Activated CD4-positive, CD25-positive, alpha-beta regulatory T cell treated with anti-CD3 and anti-CD28 coated beads, Interleukin-2, amount 50 U/mL, for 16 hours (primary cell): Measurements from ENCODE around the gene OXLD1.

Source experiments
- DNase-seq: peaks from one replicate; pipeline ENCODE4 v3.0.0-alpha.2; 2020; ENCODE audit warnings: low read depth, low spot score

Gene OXLD1

DNA sequence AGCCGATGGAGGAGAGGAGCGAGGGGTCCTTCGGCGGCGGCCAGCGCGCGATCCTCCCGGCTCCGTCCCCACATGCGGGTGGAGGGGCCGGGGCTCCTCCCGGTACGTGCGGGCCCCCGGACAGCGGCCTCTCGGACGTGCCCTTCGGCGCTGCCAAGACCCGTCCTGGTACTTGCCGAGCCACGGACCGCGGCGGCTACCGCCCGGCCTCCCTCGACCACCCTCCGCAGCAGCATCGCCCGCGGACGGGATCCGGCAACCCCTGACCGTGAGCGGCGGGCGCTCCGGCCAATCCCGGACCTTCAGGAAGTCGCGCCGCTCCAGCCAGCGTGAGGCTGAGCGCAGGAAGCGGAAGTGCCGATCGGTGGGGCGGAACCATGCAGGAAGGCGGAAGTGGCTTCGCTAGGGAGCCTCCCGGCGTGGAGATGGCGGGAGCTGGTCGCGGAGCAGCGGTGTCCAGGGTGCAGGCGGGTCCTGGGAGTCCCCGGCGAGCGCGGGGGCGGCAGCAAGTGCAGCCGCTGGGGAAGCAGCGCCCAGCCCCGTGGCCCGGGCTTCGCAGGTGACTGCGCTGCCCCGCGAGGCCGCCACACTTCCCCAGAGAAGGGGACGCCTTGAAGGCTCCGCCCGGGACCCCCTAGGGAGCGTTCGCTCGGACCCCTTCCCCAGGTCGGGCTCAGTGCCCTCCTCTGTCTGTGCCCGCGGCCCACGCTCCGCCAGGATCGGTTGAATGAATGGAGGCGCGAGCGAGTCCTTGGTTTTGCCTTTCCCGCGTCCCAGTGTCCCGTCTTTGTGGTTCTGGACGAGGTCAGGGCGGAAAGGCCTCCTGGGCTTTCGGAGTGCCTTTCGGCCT lies at the start of gene OXLD1, which contains the start of gene CCDC137:
OXLD1 (minus strand) TSS at position 264 of the 850 bp plus-strand sequence; CDS start at position 236, 28 bp downstream.
CCDC137 (plus strand) TSS at position 396 of the 850 bp plus-strand sequence; CDS start at position 426, 30 bp downstream.
- DNase-seq: peak; percentile 88

DNA sequence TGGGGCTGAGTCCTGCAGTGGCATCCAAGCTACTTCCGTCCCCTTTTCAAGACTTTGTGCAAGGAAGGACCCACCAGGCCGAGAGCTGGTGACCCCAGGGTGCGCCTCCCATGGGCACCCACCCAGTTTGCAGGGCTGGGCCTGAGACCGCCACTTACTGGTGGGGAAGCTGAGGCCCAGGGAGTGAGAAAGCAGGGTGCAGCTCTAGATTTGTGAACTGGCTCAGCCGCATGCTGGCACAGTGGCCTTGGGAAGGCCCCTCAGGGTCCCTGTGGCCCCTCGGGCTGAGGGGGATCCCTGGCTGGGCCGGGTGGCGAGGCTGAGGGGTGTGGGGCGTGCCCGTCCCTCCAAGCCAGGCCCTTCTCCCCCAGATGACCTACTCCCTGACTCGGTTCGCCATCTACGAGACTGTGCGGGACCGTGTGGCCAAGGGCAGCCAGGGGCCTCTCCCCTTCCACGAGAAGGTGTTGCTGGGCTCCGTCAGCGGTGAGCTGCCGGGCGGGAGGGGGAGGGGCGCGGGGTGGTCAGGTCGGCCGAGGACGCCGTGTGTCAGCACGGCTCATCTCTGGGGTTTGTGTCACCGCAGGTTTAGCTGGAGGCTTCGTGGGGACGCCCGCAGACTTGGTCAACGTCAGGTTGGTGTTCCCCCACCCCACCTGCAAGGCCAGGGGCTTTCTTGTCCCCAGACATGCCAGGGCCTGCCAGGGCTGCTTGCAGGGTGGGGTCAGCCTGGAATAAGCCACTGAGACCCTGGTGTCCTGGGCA lies 48.9 kb upstream of the OXLD1 start:
- DNase-seq: no peak

DNA sequence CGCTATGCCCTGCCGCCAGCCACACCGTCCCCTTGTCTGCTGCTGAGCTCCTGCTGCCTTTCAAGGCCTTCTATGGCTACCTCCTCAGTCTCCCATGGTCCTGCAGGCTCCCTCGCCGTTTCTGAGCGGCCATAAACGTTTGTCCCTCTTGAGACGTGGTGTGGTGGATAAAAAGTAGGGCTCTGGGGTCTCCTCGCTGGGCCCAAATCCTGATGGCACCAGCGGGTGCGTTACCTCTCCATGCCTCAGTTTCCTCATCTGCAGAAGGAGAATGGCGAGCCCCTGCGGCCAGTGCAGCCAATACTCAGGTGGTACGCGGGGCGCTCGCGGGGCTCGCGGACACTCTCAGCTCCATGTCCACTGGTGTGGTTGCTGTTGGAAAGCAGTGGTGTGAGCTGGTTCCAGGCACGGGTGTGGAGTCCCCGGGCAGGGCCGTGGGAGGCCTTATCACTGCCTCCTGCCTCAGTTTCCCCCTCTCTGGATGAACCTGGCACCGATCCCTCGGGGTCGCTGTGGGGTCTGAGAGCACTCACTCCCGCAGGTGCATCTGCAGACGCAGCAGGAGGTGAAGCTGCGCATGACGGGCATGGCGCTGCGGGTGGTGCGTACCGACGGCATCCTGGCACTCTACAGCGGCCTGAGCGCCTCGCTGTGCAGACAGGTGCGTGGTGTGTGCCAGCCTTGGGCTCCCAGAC lies 48.2 kb upstream of the OXLD1 start:
- DNase-seq: no peak

DNA sequence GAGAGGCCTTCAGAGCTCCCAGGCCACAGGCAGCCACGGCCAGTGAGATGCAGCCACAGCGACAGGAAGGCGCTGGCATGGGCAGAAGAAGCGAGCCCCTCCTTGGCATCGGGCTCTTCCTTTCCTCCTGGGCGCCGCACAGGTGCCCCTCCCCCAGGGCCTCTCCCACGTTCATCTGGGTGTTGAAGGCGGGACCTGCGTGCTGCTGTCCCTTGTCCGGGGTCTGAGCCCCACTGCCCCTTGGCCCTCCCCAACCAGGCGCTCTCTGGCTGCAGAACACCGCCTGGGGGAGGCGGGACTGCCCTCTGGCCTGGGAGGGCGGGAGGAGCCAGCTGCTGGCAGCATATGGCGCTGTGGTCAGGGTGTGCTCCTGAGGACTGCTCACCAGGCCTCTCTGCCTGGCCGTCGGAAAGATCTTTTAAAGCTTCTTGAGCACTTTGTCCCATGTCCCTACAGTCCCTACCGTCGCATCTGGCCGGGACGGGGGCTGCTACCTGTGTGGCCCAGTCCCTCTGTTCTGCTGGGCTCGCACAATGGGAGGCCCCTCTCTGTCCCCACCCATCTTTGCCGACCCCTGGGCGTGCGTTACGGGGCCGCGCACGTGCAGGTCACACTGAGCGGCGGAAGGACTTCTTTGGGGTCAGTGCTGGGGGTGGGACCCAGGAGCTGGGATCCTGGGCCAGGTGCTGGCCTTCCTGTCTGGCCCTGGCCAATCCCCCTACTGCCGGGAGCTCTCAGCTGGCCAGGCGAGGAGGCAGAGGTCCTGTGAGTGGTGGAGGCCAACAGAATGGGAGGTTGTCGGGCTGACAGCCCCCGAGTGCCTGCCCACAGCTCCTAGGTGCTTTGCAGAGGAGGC lies 47.4 kb upstream of the OXLD1 start:
- DNase-seq: no peak

DNA sequence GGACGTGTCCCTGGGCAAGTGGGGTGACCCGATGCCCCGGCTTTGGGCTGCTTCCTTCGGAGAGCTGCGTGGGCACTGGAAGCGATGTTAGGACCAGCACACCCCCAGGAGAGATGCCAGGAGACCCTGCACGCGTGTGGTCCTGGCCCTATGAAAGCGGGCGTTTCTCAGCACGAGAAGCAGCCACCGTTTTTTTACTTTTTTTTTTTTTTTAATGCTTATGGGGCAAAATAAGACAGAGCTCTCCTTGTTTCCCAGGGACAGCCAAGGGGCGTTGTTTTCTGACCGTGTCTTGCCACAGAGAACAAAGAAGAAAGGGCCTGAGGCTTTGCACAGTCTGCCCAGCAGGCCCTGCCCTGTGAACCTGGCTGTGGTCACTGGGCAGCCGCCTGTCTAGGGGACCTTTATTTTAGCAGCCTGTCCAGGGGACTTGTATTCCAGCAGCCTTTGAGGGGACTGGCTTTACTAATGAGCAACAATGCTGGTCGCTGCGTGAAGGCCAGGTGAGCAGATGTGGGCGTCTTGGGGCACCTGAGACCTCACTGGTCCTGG lies 46.7 kb upstream of the OXLD1 start:
- no peak for DNase-seq

DNA sequence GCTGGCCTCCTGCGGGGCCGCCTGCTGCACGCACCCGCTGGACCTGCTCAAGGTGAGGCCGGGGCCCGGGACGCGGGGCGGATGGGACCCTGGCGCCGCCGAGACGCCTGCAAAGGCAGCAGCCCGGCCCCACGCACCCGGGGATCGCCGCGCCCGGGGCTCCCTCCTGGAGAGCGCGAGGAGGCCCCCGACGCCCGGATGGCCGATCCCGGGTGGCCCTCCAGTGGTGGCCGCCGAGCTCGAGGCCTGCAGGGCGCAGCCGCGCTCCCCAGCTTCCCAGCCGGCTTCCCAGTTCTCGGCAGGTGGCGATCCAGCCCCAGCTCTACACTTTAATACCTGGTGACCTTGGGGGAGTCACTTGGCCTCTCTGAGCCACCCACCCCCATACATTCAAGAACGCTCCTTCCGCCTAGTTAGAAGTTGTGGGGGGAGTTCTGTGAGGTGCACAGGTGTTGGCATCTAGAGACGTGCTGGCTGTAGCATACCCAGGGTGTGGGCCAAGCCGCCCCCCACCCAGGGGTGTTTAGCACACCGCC lies 46.1 kb upstream of the OXLD1 start:
- DNase-seq: no peak

GRCh38 chr17:81711814-81712467 lies 45.5 kb upstream of the OXLD1 start, which contains the start of gene SLC25A10:
TSS of gene SLC25A10 (plus strand) at chr17:81712284. CDS start at chr17:81712427, 143 bp downstream.
- peak; percentile 55 for DNase-seq

GRCh38 chr17:81710514-81711308 lies 44.3 kb upstream of the OXLD1 start:
- DNase-seq: no peak

GRCh38 chr17:81708739-81709185 lies 42.4 kb upstream of the OXLD1 start:
- DNase-seq: no peak

DNA sequence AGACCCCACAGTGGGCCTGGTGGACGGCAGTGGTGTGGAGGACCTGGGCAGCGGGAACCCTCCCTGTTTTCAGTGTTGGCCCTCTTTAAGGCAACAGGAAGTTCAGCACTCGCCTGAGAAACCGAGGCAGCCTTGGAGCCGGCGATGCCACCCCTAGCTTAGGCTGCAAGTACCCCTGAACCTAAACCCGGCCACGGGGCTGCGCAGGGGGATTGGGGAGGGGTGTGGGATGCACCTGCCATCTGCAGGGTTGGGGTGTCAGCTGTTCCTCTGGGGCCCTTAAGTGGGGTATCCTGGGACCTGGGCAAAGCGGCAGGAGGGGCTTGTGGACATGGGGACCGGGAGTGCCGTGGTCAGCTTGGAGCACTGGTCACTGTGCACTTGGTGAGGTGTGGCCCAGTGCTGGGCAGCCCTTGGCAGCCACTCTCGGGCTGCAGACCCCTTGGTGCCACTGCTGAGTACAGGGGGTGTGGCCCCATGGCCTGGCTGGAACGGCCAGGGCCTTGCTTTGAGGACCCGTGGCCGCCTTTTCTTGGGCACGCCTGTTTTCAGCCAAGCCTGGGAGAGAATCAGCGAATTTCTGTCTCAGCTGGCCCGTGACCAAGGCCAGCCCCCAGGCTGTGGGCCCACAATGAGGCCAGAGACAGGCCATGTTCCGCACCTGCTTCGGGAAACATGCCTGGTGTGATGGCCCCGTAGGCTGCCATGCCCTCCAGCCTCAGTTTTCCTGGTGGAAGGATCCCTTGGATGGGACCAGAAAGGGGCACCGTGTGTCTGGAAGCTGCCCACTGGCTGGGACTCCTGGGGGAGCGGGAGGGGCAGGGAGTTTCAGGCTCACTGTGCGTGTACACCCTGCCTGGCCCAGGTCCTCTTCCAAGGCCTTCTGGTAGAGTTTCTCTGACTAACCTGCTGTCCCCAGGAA lies 41.6 kb upstream of the OXLD1 start:
- no peak for DNase-seq

DNA sequence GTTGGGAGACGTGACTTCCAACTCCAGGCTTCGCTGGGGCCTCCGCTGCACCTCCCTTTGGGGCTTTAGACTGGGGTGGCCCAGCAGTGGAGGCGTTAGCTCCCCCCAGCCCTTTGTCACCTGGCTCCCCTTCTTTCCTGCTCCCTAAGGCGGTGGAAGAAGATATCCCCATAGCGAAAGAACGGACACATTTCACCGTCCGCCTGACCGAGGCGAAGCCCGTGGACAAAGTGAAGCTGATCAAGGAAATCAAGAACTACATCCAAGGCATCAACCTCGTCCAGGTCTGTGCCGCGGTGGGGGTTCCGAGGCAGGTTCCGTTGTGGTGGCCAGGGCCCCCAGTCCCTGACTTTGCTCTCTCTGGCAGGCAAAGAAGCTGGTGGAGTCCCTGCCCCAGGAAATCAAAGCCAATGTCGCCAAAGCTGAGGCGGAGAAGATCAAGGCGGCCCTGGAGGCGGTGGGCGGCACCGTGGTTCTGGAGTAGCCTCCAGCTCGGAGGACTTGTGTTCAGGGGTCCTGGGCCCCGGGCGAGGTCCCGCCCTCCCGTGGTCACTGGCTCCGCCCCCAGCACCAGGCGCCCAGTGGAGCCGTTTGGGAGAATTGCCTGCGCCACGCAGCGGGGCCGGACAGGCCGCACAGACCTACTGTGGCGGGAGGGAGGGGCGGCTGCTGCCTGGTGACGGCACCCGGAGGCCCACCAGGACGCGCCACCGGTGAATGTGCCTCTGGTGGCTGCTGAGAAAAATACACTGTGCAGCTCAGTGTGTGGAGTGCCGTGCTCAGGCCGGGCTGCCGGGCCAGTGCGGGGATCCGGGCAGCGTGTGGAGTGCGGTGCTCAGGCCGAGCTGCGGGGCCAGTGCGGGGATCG lies 40.6 kb upstream of the OXLD1 start:
- DNase-seq: no peak

DNA sequence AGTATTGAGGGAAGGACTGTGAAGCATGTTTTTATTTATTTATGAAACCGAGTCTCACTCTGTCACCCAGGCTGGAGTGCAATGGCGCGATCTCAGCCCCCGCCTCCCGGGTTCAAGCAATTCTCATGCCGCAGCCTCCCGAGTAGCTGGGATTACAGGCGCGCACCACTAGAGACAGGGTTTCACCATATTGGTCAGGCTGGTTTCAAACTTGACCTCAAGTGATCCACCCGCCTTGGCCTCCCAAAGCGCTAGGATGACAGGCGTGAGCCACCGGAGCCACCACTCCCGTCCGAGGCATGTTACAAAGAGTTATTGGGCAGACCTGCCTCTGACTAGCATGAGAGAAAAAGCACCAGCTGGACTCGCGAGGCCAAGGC lies 39.8 kb upstream of the OXLD1 start:
- DNase-seq: no peak

GRCh38 chr17:81705518-81706231 lies 39.3 kb upstream of the OXLD1 start:
- no peak for DNase-seq

DNA sequence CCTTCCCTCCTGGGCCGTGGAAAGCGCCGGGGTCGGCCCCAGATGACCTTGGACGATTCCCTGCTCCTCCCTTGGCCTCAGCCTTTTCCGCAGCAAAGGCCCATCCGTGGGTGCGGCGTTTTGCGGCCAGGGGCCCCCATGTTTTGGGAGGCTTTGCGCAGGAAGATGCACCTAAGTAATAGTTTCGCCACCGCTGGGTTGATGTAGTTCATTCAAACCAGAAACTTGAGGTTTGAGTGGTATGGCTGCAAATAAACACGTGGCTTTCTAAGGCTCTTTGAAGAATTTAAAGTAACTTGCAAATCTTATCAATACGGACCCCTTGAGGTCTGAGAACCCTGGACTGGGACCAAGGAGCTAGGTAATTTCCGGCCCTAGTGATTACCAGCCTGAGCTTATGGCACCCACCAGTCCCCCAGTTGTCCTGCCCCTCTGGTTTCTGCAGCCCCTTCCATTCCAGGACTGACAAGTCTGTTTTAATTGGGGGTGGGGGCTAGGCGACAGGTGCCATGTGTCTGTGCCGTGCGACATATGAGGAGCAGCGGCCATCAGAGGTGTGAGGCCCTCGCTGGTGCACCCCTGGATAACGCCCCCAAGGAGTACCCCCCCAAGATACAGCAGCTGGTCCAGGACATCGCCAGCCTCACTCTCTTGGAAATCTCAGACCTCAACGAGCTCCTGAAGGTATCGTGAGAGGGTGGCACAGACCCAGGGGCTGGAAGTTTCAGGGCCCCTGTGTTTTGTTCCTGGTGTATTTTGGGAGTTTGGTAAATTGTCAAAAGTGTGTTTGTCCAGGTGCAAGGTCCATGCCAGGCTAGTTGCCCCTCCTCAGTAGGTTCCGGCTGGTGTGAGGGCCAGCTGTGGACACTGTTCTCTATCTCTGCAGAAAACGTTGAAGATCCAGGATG lies 37.6 kb upstream of the OXLD1 start:
- DNase-seq: no peak
